Skin epidermis (tissue), 12 donors: Measurements from ENCODE around the gene CACNA1G.
A peak's percentile ranks its signal among the peaks of the same experiment; 100 is the strongest.

ENCODE experiments used
- H3K27ac ChIP-seq, 21 experiments: fragments of 200-600 bp; sonication (generic) in 11 of 21; one replicate each; pipeline ENCODE4 v1.5.0; 2020; ENCODE audit warnings: mild to moderate bottlenecking in 3 of 21, inconsistent platforms in 2 of 21, moderate library complexity in 2 of 21
- H3K4me3 ChIP-seq, 7 experiments: fragments of 200-600 bp; sonication (generic) in 2 of 7; one replicate each; pipeline ENCODE4 v1.5.0; 2020; ENCODE audit warnings: inconsistent platforms in 2 of 7, mild to moderate bottlenecking in 2 of 7, moderate library complexity in 1 of 7

The CACNA1G gene

GRCh38 chr17:50581316-50581715, 20.8 kb downstream of the CACNA1G start:
- H3K4me3 ChIP-seq = no peak overlapping the region
- H3K27ac ChIP-seq = no peak overlapping the region

DNA sequence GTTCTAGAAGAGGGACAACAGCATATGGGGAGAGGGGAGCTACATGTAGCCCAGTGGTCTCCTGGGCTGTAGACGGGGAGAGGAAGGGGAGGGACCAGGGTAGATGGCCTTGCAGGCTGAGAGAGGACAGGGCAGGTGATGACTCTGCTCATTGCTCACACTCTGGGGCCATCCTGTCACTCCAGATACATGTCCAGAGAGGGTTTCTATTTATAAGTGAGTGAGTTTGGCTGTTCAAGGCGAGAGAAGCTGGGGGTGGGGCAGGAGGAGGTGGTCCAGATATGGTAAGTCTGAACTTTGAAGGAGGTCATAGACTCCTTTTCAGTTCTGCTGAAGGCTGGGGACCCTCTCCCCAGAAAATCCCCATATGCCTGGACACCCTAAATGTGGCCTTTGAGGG, 22.2 kb downstream of the CACNA1G start:
- Histone ChIP-seq H3K4me3 (no peak overlapping the region), H3K27ac (no peak overlapping the region)

- no peak overlapping the region for H3K27ac ChIP-seq
- H3K4me3 ChIP-seq = no peak overlapping the region
These were observed 23.1 kb downstream of the CACNA1G start for GRCh38 chr17:50583641-50584040.

GRCh38 chr17:50584116-50584515, 23.6 kb downstream of the CACNA1G start:
- H3K4me3 ChIP-seq = no peak overlapping the region

GRCh38 chr17:50584749-50585148, 24.2 kb downstream of the CACNA1G start:
- H3K27ac ChIP-seq = no peak overlapping the region
- H3K4me3 ChIP-seq = no peak overlapping the region

More at GRCh38 chr17:50584116-50584515, 23.6 kb downstream of the CACNA1G start:
- H3K27ac ChIP-seq = no peak overlapping the region

DNA sequence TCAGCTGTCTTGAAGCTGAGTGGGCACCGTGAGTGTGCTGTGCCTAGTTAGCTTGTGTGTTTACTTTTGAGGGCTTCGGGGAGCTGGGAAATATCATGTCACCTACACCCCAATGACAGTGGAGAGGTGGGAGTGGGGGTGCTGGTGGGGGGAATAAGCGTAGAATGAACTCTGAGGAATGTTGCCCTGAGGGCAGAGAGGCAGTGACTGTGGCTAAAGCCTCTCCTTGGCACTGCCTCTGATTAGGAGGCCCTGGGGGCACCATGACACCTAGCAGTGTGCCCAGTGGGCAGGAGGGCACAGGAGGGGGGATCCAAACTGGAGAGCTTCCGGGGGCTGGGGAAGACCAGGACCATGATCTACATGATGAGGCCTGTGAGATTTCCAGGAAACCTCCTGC, 24.8 kb downstream of the CACNA1G start:
- Histone ChIP-seq H3K27ac (no peak overlapping the region), H3K4me3 (no peak overlapping the region)

GRCh38 chr17:50585891-50586290, 25.4 kb downstream of the CACNA1G start:
- H3K4me3 ChIP-seq = no peak overlapping the region
- H3K27ac ChIP-seq = no peak overlapping the region

GRCh38 chr17:50586421-50587247, 26.1 kb downstream of the CACNA1G start:
- Histone ChIP-seq H3K27ac (no peak overlapping the region), H3K4me3 (no peak overlapping the region)

DNA sequence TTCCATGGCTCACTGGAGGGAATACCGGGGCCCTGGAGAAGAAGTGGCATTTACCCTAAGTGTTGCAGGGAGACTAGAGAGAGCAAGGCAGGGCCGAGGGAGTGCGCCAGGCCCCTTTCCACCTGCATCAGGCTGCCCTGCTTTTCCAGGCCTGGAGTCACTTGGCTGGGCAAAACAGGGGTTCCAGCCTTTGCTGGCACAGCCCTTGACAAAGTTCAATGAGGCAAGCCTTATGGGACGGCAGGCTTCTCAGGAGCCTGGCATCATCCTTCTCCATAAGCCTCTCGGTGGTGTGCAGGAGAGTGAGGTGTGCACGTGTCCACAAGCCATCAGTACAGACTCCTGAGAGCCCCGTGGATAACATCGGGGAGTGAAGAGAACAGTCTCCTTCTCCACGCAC, 27.1 kb downstream of the CACNA1G start:
- Histone ChIP-seq H3K4me3 (no peak overlapping the region), H3K27ac (no peak overlapping the region)

GRCh38 chr17:50588391-50589049, 28.0 kb downstream of the CACNA1G start:
- Histone ChIP-seq H3K4me3 (no peak overlapping the region), H3K27ac (peak overlapping the region in 1 of 21 experiments; percentile 7)

DNA sequence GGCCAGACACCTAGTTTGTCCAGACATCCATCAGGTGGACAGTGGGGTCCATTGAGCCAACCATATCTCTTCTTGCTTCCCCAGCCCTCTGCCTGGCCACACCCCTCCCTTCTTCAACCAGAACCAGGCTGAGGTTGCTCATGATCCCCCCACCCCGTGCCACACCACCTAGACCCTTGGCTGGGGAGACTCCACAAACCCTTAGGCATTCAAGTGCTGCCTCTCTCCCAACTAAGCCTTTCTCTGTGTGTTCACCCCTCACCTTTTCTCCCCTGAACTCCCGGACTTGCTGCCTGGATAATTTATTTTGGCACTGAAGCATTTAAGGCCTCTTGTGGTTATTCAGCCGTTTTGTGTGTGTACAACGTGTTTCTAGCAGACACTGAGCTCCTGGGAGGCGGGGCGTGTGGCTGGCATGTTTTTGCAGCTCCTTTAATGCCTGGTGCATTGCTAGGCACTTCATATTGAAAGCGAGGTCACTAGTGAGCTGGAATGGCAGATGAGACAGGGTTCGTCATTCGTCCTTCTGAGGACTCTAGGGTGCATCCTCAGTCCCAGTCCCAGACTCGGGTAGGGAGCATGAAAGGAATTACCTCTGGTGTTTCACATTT, 28.7 kb downstream of the CACNA1G start:
- H3K27ac ChIP-seq = peak overlapping the region in 1 of 21 experiments; percentile 7
- H3K4me3 ChIP-seq = no peak overlapping the region

DNA sequence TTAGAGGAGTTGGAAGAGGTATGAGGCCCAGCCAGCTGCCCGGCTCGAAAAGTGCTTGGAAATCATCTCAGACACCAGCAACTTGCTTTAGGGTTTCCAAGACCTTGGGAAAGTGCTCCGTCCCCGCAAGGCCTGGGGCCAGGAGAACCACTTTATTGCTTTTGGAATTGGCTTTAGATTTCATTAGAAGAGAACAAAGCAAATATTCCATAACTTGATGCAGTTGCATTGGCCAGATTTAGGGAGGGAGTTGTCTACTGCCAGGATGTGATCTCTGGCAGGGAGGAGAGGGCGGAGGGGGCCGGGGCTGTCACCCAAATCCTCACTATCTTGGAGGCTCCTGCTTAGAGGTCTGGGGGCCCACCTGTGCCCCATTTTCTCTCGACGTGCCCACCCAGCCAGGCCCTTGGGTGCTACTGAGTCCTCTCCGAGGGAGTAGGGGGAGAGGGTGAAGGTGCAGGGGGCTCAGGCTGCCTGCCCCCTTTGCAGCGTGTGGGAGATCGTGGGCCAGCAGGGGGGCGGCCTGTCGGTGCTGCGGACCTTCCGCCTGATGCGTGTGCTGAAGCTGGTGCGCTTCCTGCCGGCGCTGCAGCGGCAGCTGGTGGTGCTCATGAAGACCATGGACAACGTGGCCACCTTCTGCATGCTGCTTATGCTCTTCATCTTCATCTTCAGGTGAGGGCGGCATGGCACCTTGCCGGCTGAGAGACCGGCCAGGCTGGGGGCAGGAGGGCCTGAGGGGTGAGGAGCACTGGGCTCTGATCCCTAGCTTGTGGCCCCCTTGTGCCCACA, 30.6 kb downstream of the CACNA1G start:
- Histone ChIP-seq H3K27ac (peak overlapping the region in 1 of 21 experiments; percentile 67), H3K4me3 (no peak overlapping the region)

GRCh38 chr17:50593321-50593720, 32.8 kb downstream of the CACNA1G start:
- H3K4me3 ChIP-seq = no peak overlapping the region

DNA sequence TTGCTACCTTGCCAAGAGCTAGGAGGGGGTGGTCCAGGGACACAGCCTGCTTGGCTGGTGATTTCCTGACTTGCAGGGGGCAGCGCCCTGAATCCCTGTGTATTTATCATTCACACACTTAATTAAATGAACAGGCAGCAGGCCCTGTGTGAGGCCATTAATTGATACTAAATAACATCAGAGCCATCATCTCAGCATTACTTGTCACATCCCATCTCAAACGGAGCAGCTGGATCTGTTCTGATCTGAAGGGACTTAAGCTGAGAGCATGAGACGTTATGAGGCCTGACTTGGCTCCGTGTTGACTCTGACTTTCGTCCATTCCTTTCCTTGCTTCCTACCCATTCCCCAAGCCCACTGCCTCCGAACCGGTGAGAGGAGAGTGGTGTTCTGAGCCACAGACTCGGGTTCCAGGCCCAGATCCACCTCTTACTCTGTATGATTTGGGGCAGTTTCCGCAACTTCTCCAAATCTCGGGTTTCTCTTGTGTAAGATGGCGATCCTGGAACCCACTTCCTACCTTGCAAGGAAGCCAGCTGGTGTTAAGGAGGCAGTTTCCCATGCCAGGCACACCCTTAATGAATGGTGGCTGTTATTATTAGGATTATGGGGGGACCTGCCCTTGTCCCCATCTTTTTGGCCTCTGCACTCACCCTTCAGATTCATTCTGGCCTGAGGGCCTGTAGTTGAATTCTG, 33.8 kb downstream of the CACNA1G start:
- Histone ChIP-seq H3K27ac (no peak overlapping the region), H3K4me3 (no peak overlapping the region)

More at GRCh38 chr17:50593321-50593720, 32.8 kb downstream of the CACNA1G start:
- no peak overlapping the region for H3K27ac ChIP-seq

GRCh38 chr17:50594892-50595291, 34.4 kb downstream of the CACNA1G start:
- Histone ChIP-seq H3K27ac (no peak overlapping the region), H3K4me3 (no peak overlapping the region)

DNA sequence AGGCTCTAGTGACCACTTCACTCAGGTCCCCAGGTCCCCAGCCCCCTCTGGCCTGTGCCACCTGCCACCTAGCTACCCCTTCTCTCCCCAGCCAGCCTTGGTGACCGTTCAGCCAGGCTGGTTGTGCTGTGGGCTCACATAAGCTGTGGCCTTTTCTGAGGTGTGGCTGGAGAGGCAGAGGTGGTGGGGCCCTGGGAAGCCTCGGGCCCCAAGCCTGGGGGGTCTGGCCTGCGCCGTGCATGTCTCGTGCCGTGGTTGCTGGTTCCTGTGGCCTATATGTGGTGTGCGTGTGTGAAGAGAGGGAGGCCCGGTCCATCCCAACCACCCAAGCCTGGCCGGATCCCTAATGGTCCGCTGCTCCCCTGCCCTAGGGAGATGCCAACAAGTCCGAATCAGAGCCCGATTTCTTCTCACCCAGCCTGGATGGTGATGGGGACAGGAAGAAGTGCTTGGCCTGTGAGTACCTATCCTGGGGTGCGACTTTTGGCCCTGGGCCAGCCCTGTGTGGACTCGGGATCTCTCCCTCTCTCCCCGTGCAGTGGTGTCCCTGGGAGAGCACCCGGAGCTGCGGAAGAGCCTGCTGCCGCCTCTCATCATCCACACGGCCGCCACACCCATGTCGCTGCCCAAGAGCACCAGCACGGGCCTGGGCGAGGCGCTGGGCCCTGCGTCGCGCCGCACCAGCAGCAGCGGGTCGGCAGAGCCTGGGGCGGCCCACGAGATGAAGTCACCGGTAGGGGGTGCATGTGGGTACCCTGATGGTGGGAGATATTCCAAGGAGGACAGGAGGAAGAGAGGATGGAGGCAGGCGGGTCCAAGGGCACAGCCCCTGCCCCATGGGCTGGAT, 35.9 kb downstream of the CACNA1G start:
- no peak overlapping the region for H3K27ac ChIP-seq
- H3K4me3 ChIP-seq = no peak overlapping the region

DNA sequence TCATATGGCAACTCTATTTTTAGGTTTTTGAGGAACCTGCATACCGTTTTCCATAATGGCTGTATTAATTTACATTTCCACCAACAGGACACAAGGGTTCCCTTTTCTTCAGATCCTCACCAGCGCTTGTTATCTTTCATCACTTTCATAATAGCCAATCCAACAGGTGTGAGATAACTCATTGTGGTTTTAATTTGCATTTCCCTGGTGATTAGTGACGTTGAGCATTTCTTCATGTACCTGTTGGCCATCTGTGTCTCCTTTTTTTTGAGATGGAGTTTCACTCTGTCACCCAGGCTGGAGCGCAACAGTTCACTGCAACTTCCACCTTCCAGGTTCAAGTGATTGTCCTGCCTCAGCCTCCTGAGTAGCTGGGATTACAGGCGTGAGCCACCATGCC, 38.0 kb downstream of the CACNA1G start:
- H3K27ac ChIP-seq = no peak overlapping the region
- no peak overlapping the region for H3K4me3 ChIP-seq

DNA sequence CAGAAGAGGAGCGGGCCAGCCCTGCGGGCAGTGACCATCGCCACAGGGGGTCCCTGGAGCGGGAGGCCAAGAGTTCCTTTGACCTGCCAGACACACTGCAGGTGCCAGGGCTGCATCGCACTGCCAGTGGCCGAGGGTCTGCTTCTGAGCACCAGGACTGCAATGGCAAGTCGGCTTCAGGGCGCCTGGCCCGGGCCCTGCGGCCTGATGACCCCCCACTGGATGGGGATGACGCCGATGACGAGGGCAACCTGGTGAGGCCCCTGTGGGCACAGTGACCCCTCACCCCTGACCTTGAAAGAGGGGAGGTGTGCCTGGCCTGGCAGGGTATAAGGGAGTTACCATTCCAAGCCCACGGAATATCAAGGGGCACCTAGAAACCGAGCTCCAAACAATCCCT, 39.1 kb downstream of the CACNA1G start:
- H3K27ac ChIP-seq = no peak overlapping the region
- no peak overlapping the region for H3K4me3 ChIP-seq
